Measurements from ENCODE around the gene LIMS2.
A peak's percentile ranks its signal among the peaks of the same experiment; 100 is the strongest.

LIMS2 gene

DNA sequence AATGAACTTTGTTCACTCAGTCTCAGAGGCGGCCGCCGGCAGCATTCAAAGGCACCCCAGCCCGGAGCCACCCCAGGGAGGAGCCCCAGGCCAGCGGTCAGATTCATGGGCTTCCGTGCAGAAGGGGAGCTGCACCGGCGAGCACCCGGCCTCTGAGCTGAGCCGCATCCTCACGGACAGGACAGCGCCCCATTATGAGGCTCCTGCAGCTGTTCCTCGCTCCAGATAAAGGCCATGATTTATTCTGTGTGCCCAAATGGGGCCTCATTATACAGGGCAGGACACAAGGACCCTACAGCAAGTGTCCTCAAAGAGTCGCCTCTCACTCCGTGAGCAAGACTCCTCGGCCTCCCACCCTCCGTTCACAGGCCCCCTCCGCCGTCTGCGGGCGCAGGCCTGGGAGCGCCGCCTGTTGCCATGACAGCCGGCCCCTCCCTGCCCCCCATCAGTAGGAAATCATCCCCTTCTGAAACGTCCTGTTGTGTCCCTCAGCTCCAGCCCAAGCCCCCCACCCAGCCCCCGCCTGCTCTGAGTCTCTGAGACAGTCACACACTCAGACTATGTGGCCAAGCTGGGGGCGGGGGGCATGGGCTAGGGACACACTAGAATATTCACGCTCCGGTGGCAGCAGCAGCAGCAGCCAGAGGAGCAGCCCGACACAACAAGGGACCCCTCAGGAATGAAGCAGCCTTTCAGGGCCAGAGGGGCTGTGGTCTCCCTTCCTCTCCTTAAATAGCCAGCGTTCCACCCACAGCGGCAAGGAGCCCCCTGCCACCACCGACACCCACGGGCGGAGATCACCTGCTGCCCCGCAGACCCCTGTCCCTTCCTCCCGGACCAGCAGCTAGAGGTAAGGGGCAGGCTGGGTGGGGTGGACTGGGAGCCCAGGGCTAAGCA is 29.7 kb downstream of the LIMS2 start, which contains the start of gene GPR17:
Gene GPR17 (plus strand): TSS at position 759 of the 897 bp plus-strand sequence. CDS start 4,583 bp downstream, outside the sequence.
- no peak for DNase-seq (ENCODE audit: low read depth)

DNA sequence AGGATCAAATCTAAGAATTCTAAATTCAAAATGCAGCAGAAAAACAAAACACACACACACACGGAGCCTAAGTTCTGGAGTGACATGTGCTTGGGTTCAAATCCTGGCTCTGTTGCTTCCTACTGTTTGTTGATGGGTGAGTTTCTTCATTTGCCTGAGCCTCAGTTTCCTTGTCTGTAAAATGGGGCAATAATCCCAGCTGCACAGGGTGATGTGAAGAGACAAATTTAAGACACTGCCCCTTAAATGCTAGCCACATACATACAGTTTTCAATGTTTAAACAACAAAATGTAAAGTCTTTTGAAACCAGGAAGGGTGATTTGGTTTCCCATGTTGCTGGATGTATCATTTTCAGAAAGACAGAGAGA is 30.3 kb downstream of the LIMS2 start:
- DNase-seq (ENCODE audit: low read depth), result no peak

DNA sequence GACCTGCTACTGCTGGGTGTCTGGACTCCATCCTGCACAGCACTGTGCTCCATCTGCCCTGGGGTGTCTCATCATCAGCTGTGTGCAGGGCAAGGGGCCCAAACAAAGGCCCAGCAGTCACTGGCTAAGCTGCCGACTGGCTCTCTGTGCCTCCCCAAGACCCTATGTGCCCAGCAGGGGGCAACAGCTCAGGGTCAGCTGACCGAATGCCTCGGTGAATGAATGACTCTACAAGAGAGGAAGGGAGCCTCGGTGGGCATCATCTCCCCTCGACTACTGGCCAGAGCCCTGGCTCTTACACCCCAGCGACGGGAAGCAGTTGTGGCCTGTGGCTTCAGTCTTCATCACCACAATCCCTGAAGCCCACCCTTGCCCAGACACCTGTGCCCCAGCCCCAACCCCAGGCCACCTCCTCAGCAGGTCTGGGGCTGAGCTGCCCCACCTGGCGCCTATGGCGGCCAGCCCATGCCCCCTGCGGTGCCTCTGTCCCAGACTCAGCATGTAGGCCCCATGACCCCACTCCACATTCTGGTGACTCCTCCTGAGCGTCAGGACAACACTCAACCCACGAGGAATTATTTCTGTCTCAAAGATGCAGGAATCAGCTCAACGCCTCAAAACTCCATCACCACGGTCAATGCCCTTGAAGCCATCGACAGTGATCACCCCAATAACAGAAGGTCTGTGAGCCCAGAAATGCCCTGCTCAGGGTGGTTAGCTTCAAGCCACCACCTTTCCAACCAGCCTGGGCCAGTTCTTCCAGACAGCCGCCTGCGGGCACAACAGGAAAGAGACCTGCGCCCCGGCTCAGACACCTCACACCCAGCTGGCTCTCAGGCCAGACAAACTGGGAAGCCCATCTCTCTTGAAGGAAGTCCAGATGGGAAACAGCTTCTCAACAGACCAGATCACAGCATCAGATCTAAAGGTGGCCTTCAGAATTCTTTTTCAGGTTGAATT is 31.0 kb downstream of the LIMS2 start:
- no peak for DNase-seq (ENCODE audit: low read depth)

DNA sequence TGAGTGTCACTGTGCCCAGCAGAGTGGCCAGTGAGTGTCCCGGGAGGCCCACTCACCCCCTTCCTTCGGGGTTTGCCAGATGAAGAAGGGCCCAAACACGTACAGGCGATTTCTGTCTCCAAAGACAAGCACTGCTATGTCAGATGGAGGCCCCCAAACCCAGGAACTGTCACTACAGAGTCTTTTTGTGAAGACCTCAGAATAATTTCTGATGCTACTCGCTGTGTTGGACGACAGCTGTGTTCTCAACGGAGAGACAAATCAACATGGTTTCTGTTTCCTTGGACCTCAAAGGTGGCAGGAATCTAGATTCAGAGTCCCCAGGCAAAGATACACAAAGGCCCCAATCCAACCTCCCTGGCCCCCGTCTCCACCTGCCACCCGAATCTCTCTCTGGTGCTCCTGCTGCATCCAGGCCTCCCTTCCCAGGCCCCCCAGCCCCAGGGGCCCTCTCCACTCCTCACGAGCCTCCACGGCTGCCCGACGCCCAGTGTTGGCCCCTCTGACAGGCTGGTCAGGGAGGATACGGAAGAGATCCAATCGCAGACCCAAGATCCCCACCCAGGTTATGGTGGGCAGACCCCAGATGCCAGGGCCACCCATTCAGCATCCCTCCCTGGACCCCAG is 31.8 kb downstream of the LIMS2 start:
- no peak for DNase-seq (ENCODE audit: low read depth)

DNA sequence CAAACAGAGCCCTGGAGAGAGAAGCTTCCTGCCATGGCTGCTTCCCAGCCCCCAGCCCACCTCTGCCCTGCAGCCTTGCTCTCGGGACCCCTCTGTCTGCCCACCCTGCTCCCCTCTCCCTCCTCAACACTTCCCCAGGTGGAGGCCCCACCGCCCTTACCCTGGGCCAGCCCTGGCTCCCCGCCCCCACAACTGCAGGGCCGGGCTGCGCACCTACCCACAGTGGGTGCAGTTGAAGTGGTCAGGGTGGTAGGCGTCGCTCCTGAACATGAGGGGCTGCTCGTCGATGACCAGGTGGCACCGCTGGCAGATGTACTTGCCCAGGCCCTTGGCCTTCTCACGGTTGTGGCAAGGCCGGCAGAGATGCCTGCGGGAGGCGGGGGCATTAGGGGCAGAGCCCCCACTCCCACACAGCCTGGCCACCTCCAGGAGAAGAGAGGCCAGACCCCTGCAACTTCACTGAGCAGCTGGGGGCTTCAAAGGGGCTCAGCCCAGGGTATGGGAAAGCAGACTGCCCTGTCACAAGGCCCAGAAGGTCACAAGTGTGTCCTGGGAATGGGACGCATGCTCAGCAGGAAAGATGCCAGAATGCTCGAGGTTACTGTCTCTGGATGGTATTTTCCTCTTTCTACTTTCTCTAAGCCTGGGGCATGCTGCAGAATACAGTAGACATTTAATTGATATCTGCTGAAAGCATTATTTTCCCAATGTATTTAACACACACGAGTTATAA is 32.5 kb downstream of the LIMS2 start:
- DNase-seq (ENCODE audit: low read depth), result no peak

DNA sequence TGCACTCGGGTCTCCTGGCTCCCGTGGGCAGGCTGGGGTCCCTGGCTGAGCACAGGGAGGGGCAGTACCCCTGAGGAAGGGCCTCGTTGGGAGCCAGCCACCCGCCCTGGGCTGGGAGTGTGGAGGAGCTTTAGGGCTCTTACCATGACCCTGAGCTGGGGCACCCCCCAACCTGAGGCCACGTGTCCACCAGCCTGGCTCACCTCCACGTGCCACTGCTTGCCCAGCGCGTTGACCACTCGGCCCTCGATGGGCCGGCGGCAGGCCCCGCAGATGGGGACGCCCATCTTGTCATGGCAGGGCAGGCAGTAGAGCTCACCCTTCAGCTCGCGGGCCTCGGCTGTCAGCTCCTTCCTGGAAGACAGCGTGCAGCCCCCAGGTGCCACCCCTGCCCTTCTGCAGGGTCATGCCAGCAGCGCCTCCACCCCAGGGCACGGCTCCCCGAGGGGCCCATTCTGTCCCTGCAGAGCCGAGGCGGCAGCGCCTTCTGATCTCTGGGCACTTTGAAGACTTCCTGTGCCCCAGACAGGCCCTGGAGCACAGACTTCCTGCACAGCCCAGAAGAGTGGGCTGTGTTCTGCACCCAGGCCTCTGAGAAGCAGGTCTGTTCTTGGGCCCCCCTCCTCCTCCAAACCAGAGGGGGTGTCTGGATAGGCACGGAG is 33.4 kb downstream of the LIMS2 start:
- DNase-seq (ENCODE audit: low read depth), result peak; percentile 17

DNA sequence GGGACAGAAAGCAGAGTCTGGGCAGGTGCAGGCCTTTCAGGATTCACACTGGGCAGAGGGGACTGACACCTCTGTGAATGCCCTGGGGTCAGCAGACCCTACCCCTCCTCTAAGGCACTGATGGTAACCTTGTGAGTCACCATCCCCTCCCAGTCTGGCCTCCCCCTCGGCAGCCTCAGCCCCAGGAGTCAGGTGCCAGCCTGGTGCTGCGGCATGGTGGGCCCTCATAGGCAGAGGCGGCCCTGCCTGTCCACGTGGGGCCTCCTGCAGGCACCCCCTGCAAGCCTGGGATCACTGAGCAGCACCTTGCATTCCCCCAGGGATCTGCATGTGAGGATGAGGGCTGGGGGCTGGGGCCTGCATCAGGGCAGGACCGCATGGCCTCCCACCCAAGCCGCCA is 34.2 kb downstream of the LIMS2 start:
- no peak for DNase-seq (ENCODE audit: low read depth)

DNA sequence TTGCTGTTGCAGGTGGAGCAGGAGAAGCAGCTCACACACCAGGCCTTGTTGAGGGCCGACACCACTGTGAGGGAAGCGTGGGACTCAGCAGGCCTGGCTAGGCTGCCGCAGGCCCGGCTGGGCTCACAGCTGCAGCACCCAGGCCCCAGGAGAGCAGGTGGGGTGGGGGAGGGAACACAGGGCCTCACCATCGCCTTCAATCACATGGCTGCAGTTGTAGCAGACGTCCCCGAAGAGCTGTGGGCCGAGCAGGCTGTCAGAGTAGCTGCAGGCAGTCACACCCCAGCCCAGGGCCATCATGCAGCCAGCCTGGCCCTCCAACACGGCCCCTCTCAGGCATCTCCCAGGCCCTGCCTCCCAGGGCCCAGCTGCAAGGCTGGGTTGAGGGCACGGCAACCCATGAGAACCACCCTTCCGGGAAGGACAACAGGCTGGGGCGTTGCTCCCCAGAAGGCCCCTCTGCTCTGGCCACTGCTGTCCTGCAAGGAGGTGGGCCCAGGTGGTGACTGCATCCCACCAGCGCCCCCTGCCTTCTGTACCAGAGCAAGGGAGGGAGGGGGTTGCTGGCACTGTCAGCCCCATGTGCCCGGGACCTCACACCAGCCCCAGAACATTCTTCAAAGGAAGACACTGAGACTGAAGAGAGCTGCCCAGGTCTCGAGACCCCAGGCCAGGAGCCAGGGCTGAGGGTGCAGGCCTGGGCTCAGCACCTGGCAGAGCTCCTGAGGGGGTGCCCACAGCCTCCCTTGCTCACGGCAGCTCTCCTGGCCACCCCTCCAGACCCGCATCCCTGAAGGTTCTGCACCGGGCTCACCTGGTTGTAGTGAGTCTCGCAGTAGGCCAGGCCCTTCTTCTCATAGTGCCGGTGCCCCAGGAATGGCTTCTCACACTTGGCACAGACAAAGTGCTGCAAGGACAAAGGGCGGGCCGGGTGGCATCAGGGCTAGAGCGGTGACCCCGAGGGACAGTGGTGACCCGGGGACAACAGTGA is 35.0 kb downstream of the LIMS2 start:
- no peak for DNase-seq (ENCODE audit: low read depth)

DNA sequence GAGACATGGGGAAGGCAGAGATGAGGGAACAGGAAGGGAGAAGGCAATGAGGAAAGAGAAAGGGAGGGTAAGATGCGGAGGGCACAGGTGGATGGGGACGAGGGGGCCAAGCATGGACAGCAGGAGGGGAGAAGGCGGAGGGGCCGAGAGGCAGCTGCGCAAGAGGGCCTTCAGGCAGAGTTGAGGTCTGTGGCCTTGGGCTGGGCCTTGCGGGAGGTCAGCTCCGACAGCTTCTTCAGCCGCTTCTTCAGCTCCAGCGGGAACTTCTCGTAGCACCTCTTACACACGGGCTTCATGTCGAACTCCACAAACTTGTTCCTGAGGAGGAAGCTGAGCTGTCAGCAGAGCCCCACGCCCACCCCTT is 36.2 kb downstream of the LIMS2 start:
- DNase-seq (ENCODE audit: low read depth), result no peak

DNA sequence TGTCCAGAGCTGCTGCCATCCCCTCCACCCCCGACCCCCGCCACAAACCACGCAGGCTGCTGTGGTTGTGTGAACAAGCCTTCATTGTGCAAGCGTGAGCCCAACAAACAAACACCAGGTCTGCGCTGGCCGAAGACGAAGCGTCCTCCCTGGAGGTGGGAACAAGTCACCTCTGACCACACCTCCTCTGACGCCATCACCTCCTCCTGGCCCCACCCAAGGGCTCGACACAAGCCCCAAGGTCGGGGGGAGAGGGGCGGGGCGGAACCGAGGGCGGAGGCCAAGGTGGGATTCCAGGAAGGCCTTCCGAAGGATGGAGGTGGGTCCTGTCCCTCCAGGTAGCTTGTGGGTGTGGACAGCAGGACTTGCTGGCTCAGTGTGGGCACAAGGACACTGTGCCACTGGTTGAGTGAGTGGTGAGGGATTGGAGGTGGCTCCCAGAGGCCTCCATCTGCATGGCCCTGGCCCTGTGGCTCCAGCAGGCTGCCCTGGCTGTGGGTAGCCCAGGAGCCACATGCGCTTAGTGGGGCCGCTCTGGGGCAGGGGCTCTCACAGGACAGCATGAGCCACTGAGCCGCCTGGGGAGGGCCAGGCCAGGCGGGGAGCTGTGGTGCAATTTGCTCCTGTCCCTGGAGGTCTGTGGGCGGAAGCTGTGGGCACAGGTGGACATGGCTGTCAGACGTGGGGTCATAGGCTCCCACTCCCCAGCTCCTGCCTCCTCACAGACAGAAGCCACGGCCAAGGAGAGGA is 36.8 kb downstream of the LIMS2 start:
- no peak for DNase-seq (ENCODE audit: low read depth)

DNA sequence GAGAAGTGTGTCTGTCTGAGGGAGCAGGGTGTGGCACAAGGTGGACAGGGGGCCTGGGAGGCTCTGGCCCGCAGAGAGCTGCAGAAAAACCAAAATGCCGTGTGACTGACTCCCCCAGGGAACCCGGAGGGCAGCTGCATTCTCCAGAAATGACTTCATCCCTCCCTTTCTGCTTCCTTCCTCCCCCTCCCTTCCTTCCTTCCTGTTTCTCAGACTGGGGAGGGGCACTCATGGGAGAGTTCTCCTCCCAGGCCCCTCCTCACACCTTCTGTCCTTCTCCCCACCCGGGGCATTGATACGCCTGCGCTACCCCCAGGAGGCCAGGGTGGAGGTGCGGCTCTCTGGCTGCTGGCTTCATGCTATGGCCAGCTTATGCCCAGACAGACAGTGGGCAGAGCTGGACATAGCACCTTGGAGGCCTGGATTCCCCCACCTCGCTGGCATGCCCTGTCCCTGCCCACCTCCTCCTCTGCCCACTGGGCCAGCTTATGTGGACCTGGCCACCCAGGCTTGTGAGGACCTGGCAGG is 37.5 kb downstream of the LIMS2 start:
- no peak for DNase-seq (ENCODE audit: low read depth)

DNA sequence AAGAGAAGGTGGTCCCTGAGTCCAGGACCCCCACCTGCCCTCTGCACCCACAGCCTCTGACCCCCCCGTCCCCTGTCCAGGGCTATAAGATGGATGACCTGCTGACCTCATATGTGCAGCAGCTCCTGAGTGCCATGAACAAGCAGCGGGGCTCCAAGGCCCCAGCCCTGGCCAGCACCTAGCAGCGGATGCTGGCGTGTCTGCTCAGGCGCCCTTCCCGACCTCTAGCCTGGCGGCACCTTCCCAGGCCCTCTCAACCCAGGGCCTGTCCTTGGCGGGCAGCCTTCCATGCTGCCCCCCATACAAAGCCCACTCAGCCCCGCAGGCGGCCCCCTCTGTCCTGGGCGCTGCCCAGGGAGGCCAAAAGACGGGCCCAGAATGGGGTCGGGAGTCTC is 38.1 kb downstream of the LIMS2 start:
- DNase-seq (ENCODE audit: low read depth), result no peak

DNA sequence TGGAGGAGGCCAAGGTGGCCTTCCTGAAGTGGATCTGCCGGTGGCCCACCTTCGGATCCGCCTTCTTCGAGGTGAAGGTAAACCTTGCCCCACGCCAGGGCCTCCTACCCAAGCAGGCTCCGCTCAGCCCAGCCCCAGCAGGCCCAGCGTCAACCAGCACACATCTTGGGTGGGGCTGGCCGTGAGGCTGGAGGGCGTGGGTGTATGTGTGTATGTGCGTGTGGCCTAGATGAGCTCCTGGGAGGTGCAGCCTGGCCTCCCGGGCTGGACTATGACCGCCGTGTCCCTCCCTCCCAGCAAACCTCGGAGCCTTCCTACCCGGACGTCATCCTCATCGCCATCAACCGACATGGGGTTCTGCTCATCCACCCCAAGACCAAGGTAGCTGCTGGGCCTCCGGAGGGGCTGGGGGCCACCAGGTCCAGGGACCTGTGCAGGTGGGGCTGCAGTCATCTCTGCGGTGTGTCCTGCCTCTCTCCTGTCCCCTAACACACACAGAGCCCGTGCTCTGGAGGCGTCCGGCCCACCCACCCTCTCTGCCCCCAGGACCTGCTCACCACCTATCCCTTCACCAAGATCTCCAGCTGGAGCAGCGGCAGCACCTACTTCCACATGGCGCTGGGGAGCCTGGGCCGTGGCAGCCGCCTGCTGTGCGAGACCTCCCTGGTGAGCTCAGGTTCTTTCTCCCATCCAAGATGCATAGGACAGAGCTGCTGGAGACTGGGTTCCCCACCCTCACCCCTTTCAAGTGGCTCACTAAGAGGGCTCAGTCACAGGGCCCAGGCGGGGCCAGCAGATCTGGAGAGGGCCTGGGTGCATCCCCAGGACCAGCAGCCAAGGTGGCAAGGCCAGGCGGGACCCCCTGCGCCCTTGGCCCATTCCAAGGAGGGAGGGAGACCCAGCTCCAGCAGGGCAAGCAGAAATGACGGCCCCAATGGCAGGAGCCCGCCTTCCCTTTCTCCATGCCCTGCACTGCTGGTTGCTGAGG is 38.8 kb downstream of the LIMS2 start:
- no peak for DNase-seq (ENCODE audit: low read depth)

DNA sequence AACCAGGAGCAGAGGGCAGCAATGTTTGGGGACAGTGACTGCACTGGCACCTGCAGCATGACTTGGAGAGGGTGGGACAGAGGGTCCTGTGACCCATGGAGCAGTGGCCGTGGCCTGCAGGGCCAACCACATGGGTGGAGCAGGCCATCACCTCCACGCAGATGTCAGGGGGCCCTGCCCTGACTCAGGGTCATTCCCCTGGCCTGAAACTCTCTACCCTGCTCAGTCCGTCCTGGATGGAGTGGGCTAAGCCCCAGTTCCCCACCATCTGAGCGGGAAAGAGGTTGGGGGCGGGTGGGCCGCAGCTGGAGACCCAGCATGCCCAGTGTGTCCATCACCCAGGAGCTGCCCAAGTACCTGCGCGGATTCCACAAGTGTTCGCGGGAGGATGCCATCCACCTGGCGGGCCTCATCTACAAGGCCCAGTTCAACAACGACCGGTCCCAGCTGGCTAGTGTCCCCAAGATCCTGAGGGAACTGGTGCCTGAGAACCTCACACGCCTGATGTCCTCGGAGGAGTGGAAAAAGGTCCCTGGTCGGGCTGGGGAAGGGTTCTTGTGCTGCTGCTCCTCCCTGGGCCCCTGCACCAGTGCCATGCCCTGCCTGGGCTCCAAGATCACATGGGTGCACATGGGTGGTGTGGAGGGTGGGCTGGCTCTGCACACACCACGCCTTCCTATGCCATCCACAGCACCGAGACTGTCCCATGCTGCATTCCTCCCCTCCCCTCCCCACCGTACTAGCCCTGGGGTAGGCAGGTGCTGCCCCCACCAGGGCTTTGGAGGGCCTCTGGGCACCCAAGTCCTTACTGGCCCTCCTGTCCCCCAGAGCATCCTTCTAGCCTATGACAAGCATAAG is 39.7 kb downstream of the LIMS2 start:
- DNase-seq (ENCODE audit: low read depth), result no peak

DNA sequence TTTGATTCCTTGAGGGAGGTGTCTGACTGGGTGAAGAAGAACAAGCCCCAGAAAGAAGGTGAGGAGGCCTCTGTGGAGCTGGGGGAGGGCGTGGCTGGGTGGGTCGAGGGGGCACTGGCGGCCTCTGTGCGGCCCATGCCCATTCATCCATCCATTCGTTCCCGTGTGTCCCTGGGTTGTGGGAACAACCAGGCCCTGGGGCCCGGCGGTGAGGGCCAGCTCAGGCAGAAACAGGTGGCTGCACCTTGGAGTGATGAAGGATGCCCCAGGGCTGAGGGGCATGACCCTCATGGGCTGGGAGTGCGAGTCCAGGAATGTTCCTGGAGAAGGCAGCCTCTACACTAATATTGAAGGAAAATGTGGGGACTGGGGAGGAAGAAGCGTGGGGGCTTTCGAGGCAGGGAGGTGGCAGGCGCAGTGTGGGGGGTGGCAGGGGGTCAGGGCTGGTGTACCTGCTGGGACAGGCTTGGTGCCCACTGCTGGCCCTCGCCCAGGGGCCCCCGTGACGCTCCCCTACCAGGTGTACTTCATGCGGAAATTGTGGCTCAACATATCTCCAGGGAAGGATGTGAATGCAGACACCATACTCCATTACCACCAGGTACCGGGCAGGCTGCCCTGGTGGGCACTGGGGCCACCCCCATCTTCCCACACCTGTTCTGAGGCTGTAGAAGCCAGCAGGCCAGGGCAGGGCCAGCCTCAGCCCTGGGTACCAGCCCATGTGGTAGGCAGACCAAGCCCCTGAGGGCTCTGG is 40.5 kb downstream of the LIMS2 start:
- DNase-seq (ENCODE audit: low read depth), result no peak

DNA sequence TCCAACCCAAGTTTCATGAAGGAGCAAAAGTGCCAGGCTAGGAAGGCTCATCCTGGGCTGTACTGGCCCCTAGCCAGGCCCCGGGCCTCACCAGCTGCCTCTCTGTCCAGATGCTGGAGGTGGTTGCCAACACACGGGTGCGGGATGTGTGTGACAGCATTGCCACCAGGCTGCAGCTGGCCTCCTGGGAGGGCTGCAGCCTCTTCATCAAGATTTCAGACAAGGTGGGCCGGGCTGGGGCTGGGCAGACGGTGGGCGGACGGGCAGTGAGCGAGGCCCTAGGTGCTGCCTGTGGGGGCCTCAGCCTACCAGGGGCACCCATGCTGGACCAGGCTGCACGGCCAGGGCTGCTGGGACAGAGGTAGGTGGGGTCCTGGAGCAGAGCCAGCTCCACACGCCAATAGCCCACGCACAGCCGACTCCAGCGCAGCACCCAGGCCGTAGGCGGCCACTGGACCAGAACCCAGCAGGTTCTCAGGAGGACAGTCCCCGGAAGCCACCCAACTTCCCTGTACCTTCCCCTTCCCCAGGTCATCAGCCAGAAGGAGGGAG is 41.2 kb downstream of the LIMS2 start:
- no peak for DNase-seq (ENCODE audit: low read depth)
